OCI-LY7 (cell line): ENCODE data around the gene LANCL2. TPM values are rescaled to one million over a fixed set of nuclear protein-coding genes. Genes with fewer than 3 reads are reported as not detected.
"Not testable (repeated sequence)": the region's sequence is repeated elsewhere in the genome, so short reads cannot be mapped to it uniquely, and the experiment has no call there.

Source experiments
- BruUV-seq: library from RNA; stranded (reverse); fragments of 400-500 nt; replicated peaks from 2 replicates; lab custom pipeline; 2021; lab: Mats Ljungman, UMichigan
- CTCF ChIA-PET: fragments of 300-600 bp; sonication (Branson Sonifier 250); formaldehyde crosslinking; loops from one replicate; lab custom pipeline; 2022; ENCODE audit warnings: antibody characterized with exemption; ENCODE audit not compliant: unreplicated experiment; lab: Charles Lee
- POLR2A ChIA-PET: fragments of 300-600 bp; sonication (Branson Sonifier 250); formaldehyde crosslinking; loops from one replicate; lab custom pipeline; 2022; ENCODE audit warnings: antibody characterized with exemption; lab: Charles Lee
- DNase-seq: peaks from one replicate; pipeline ENCODE4 v3.0.0-alpha.2; 2015; ENCODE audit warnings: low spot score
- H2AFZ ChIP-seq: fragments of 200-600 bp; sonication (generic), shearing (Covaris generic); 2 replicates; pipeline ENCODE4 v1.6.1; 2014; ENCODE audit warnings: mild to moderate bottlenecking, antibody characterized with exemption, low read length, moderate library complexity
- H3K27ac ChIP-seq: fragments of 200-600 bp; sonication (generic); 2 replicates; pipeline ENCODE4 v1.5.1; 2014; ENCODE audit warnings: mixed run types, low read depth, mild to moderate bottlenecking, moderate library complexity, low read length, inconsistent platforms; ENCODE audit not compliant: poor library complexity, severe bottlenecking
- H3K36me3 ChIP-seq: fragments of 200-600 bp; sonication (generic); 2 replicates; pipeline ENCODE4 v1.6.1; 2014; ENCODE audit warnings: mild to moderate bottlenecking, antibody characterized with exemption, low read length, moderate library complexity, mixed read lengths; ENCODE audit not compliant: insufficient read depth
- H3K4me1 ChIP-seq: fragments of 200-600 bp; sonication (generic); 2 replicates; pipeline ENCODE4 v1.5.1; 2014; ENCODE audit warnings: mild to moderate bottlenecking, low read length; ENCODE audit not compliant: insufficient read depth, poor library complexity, severe bottlenecking
- H3K4me2 ChIP-seq: fragments of 200-600 bp; sonication (generic); 2 replicates; pipeline ENCODE4 v1.6.1; 2014; ENCODE audit warnings: mild to moderate bottlenecking, low read length
- H3K4me3 ChIP-seq: fragments of 200-600 bp; sonication (generic); 2 replicates; pipeline ENCODE4 v1.5.1; 2014; ENCODE audit warnings: mild to moderate bottlenecking, low read depth, low read length; ENCODE audit not compliant: poor library complexity, severe bottlenecking
- H3K79me2 ChIP-seq: fragments of 200-600 bp; sonication (generic); 2 replicates; pipeline ENCODE4 v1.6.1; 2016; ENCODE audit warnings: low read depth, mild to moderate bottlenecking, low read length, moderate library complexity, mixed read lengths; ENCODE audit not compliant: insufficient read depth
- H3K9me2 ChIP-seq: fragments of 200-600 bp; sonication (generic); 2 replicates; pipeline ENCODE4 v1.6.1; 2016; ENCODE audit warnings: mild to moderate bottlenecking, low read length, mixed read lengths; ENCODE audit not compliant: insufficient read depth
- H3K9me3 ChIP-seq: fragments of 200-600 bp; sonication (generic); 2 replicates; pipeline ENCODE4 v1.6.1; 2014; ENCODE audit warnings: mild to moderate bottlenecking, mixed run types, low read length, mixed read lengths
- H4K20me1 ChIP-seq: fragments of 200-600 bp; sonication (generic); 2 replicates; pipeline ENCODE4 v1.6.1; 2014; ENCODE audit warnings: mild to moderate bottlenecking, antibody characterized with exemption, low read length, moderate library complexity, mixed read lengths; ENCODE audit not compliant: insufficient read depth
- CTCF ChIP-seq: fragments of 200-600 bp; sonication (generic); conservative IDR thresholded peaks from 2 replicates; pipeline ENCODE4 v1.5.1; 2014; ENCODE audit warnings: mild to moderate bottlenecking, antibody characterized with exemption, low read length, moderate library complexity, mixed read lengths
- EZH2phosphoT487 ChIP-seq: fragments of 200-600 bp; sonication (generic); IDR thresholded peaks from 2 replicates; pipeline ENCODE4 v1.6.1; 2018; ENCODE audit warnings: low read depth, borderline replicate concordance, mild to moderate bottlenecking, mixed run types, antibody characterized with exemption, low read length, moderate library complexity, mixed read lengths
- intact Hi-C: fragments of 100-400 bp; cut with micrococcal nuclease; formaldehyde crosslinking; loops from one replicate; pipeline ENCODE4 v1.10.0; 2022; ENCODE audit not compliant: unreplicated experiment
- total RNA-seq, 2 experiments: library from RNA; depleted of rRNA in 1 of 2; stranded (reverse); fragments of >200 nt in 1 of 2; shearing (Covaris generic) in 1 of 2; gene quantifications; 2 replicates each; pipeline ENCODE4 v1.2.3, GENCODE V29; 2014 to 2022

LANCL2 gene
- total RNA-seq, 2 experiments from 2014 or later, result 6.5 to 9.5 TPM

- Histone ChIP-seq H4K20me1 (no peaks in the 10 kb centered on the region), H3K9me2 (no peaks in the 10 kb centered on the region), H3K79me2 (no peaks in the 10 kb centered on the region), H3K27ac (no peak overlapping the region), H3K4me3 (no peak overlapping the region), H3K9me3 (no peaks in the 10 kb centered on the region), H3K4me2 (no peak overlapping the region), H2AFZ (no peak overlapping the region), H3K36me3 (no peaks in the 10 kb centered on the region), H3K4me1 (no peaks in the 10 kb centered on the region)
- no peak for TF ChIP-seq EZH2phosphoT487
- peak; percentile 93 for TF ChIP-seq CTCF
- DNase-seq, result peak; percentile 84
- ChIA-PET POLR2A (interaction anchor here (0.6 to 1.0 kb wide), 4 partner anchors 10 to 601 kb away, joined by 3 to 11 read pairs (median 4); partner anchors contain the start of gene LANCL2), CTCF (interaction anchor here (0.6 kb wide), 1 partner anchor 527 kb away, joined by 3 read pairs; no protein-coding TSS in a partner anchor)
- no TSS peak for BruUV-seq
- intact Hi-C loops, result loop anchor here (1.0 to 5.0 kb wide), 2 partner anchors 135 to 643 kb away; no protein-coding TSS in a partner anchor
Measured at GRCh38 chr7:55415173-55415778, 50.1 kb downstream of the LANCL2 start.

GRCh38 chr7:55417456-55417855 lies 52.3 kb downstream of the LANCL2 start:
- DNase-seq, H2AFZ ChIP-seq, H3K9me3 ChIP-seq, POLR2A ChIA-PET, H3K4me2 ChIP-seq, H3K4me3 ChIP-seq, H4K20me1 ChIP-seq, H3K9me2 ChIP-seq, H3K4me1 ChIP-seq, CTCF ChIA-PET, H3K36me3 ChIP-seq, H3K79me2 ChIP-seq, BruUV-seq, H3K27ac ChIP-seq: not testable (repeated sequence)
- intact Hi-C loops, result loop anchor here (5.0 kb wide), 1 partner anchor 645 kb away; no protein-coding TSS in a partner anchor

GRCh38 chr7:55420530-55420929 lies 55.4 kb downstream of the LANCL2 start:
- CTCF ChIA-PET, result no interaction called here
- intact Hi-C loops, result no loop called here
- Histone ChIP-seq H3K9me2 (no peaks in the 10 kb centered on the region), H3K9me3 (no peaks in the 10 kb centered on the region), H3K27ac (no peak overlapping the region), H3K4me2 (no peak overlapping the region), H3K4me3 (no peak overlapping the region), H3K79me2 (no peaks in the 10 kb centered on the region), H4K20me1 (no peaks in the 10 kb centered on the region), H3K4me1 (no peaks in the 10 kb centered on the region), H2AFZ (no peak overlapping the region), H3K36me3 (peaks cover 3% of the 10 kb centered on the region; the same call in 1 of the 2 replicates)
- BruUV-seq, result no TSS peak
- POLR2A ChIA-PET, result interaction anchor here (0.9 kb wide), 1 partner anchor 114 kb away, joined by 3 read pairs; no protein-coding TSS in a partner anchor
- TF ChIP-seq CTCF (no peak), EZH2phosphoT487 (no peak)
- no peak for DNase-seq
